ENCODE measurements around the gene DAB1.

DNA sequence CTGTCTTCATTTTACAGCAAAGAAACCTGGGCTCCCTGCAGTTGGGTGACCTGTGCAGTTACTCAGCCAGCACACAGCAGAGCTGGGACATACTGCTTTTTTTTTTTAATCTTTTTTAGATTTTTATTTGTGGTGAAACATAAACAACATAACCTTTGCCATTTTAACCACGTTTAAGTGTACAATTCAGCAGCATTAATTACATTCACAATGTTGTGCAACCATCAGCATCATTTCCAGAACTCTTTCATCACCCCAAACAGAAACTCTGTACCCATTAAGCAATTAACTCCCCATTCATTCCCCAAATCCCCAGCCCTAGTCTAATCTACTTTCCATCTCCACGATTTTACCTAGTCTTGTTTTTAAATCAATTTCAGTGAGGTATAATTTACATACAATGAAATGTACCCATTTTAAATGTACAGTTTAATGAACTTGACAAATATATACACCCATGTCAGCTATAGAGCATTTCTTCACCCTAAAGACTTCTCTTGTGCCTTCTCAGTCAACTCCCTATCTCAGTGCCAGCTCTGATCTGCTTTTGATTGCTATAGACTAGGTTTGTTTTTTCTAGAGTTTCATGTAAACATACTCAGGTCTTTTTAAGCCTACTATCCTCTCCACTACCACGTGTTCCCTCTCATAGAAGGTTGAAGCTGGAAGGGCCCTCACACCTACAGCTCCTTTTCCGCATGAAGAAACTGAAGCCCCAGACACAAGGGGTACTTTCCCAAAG is 420.3 kb downstream of the DAB1 start:
- no peak for TF ChIP-seq HDAC2 (IDR thresholded peaks at IDR 0.05; ENCODE audit: borderline replicate concordance in 1 of 2, low read depth in 2 of 2, low read length in 2 of 2)
- TF ChIP-seq, protein P1, sequence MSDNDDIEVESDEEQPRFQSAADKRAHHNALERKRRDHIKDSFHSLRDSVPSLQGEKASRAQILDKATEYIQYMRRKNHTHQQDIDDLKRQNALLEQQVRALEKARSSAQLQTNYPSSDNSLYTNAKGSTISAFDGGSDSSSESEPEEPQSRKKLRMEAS (IDR thresholded peaks at IDR 0.05) = no peak
- TF ChIP-seq JUND (IDR thresholded peaks at IDR 0.05; ENCODE audit: low read length) = no peak
- no peak for TF ChIP-seq TCF12 (IDR thresholded peaks at IDR 0.05; ENCODE audit: low read depth, low read length)
- TF ChIP-seq, protein P2, sequence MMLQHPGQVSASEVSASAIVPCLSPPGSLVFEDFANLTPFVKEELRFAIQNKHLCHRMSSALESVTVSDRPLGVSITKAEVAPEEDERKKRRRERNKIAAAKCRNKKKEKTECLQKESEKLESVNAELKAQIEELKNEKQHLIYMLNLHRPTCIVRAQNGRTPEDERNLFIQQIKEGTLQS (IDR thresholded peaks at IDR 0.05; ENCODE audit: insufficient read depth, low read depth, low read length) = no peak
- no peak for TF ChIP-seq SP1 (IDR thresholded peaks at IDR 0.05; ENCODE audit: low read depth, low read length)
- no peak for TF ChIP-seq POLR2AphosphoS5 (IDR thresholded peaks at IDR 0.05; ENCODE audit: low read depth, low read length)
- no peak for TF ChIP-seq GABPA (IDR thresholded peaks at IDR 0.05; ENCODE audit: borderline replicate concordance, insufficient read depth, low read length)

Measured in H1 (cell line).